GM21390 (cell line): ENCODE data around the gene NUDCD3.
A peak's percentile ranks its signal among the peaks of the same experiment; 100 is the strongest.
"Not testable (repeated sequence)": the region's sequence is repeated elsewhere in the genome, so short reads cannot be mapped to it uniquely, and the experiment has no call there.

Source experiments
- ATAC-seq: cut with Tn5 transposase; IDR thresholded peaks from one replicate; pipeline ENCODE4 v1.9.1; 2021; ENCODE audit not compliant: unreplicated experiment

NUDCD3 gene

GRCh38 chr7:44449584-44449928 lies 40.9 kb downstream of the NUDCD3 start:
- no peak for ATAC-seq

- ATAC-seq, result no peak
These were observed 41.4 kb downstream of the NUDCD3 start for GRCh38 chr7:44448922-44449583.

GRCh38 chr7:44447874-44448425 lies 42.5 kb downstream of the NUDCD3 start:
- ATAC-seq, result no peak

GRCh38 chr7:44445986-44446671 lies 44.3 kb downstream of the NUDCD3 start:
- no peak for ATAC-seq

GRCh38 chr7:44441079-44441478 lies 49.4 kb downstream of the NUDCD3 start:
- ATAC-seq, result no peak

- no peak for ATAC-seq
These were observed 49.8 kb downstream of the NUDCD3 start for GRCh38 chr7:44440577-44441078.

- ATAC-seq, result no peak
These were observed 50.5 kb downstream of the NUDCD3 start for GRCh38 chr7:44439926-44440325.

- no peak for ATAC-seq
These were observed 51.6 kb downstream of the NUDCD3 start for GRCh38 chr7:44438816-44439215.

- no peak for ATAC-seq
These were observed 56.3 kb downstream of the NUDCD3 start for GRCh38 chr7:44434201-44434600.

- no peak for ATAC-seq
These were observed 57.0 kb downstream of the NUDCD3 start for GRCh38 chr7:44433255-44434022.

GRCh38 chr7:44432381-44432977 lies 58.0 kb downstream of the NUDCD3 start:
- no peak for ATAC-seq

- ATAC-seq, result peak; percentile 67
These were observed 59.3 kb downstream of the NUDCD3 start for GRCh38 chr7:44431091-44431608.

GRCh38 chr7:44430054-44430453 lies 60.4 kb downstream of the NUDCD3 start:
- no peak for ATAC-seq

GRCh38 chr7:44424762-44425161 lies 65.7 kb downstream of the NUDCD3 start:
- not testable (repeated sequence) for ATAC-seq

GRCh38 chr7:44416941-44417340 lies 73.5 kb downstream of the NUDCD3 start:
- ATAC-seq, result no peak

- no peak for ATAC-seq
These were observed 74.9 kb downstream of the NUDCD3 start for GRCh38 chr7:44415510-44415909.

GRCh38 chr7:44415047-44415446 lies 75.4 kb downstream of the NUDCD3 start:
- no peak for ATAC-seq

- no peak for ATAC-seq
These were observed 79.2 kb downstream of the NUDCD3 start for GRCh38 chr7:44411306-44411705.

- ATAC-seq, result no peak
These were observed 81.9 kb downstream of the NUDCD3 start for GRCh38 chr7:44408596-44408995.

- ATAC-seq, result no peak
These were observed 86.7 kb downstream of the NUDCD3 start for GRCh38 chr7:44403775-44404174.

GRCh38 chr7:44403176-44403759 lies 87.2 kb downstream of the NUDCD3 start:
- no peak for ATAC-seq
